KBM-7 (cell line): ENCODE measurements around the gene BPNT1.
"Not testable (repeated sequence)": the region's sequence is repeated elsewhere in the genome, so short reads cannot be mapped to it uniquely, and the experiment has no call there.

ENCODE experiments used
- DNase-seq: peaks from one replicate; pipeline ENCODE4 v3.0.0-alpha.2; 2015
- in situ Hi-C: fragments of 300-500 bp; cut with MboI; formaldehyde crosslinking; loops from 2 replicates; pipeline ENCODE4 v1.14.3; 2020; ENCODE audit warnings: low sequenced_read_pairs, low pct_unique_long_range_greater_than_20kb, mixed read lengths

The BPNT1 gene

DNA sequence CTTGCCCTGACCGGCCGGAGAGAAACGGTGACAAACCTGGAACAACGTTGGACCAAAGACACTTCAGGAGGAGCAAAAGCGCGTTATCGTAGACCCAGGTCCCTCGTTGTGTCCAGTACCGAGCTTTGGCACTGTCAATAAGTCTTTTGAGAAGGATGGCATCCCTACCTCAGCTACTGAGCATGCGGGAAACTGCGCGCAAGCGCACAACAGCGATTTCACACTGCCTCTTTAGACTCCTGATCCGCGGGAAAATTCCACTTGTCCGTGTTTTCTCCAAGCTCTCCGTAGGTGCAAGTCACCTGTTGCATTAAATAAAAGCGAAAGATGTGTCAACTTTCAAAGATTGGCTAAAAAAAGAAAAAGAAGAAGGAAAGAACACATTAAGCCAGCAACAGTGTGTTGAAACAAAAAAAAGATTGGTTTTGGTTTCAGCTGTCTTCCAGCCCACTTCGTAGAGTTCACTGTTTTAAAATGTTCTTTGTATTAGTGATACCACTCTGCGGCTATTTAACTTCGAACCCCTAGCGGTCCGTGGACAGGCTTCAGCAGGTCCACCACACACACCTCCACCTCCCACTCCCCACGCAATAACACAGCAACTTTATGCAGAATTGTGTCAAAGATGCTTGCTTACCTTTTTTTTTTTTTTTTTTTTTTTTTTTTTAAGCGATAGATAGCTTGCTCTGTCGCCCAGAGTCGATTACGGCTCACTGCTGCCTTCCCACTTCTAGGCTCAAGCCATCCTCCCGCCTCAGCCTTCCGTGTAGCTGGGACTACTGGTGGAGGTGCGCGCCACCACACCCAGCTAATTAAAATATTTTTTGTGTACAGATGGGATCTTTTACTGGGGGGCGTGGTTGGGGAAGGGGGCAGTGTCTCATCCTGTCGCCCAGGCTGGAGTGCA, at the start of gene BPNT1:
Gene BPNT1, minus strand, starts transcription at position 139 of the 907 bp plus-strand sequence. CDS start 9,942 bp downstream, outside the sequence.
- in situ Hi-C loops: no loop called here
- peak; percentile 94 for DNase-seq

DNA sequence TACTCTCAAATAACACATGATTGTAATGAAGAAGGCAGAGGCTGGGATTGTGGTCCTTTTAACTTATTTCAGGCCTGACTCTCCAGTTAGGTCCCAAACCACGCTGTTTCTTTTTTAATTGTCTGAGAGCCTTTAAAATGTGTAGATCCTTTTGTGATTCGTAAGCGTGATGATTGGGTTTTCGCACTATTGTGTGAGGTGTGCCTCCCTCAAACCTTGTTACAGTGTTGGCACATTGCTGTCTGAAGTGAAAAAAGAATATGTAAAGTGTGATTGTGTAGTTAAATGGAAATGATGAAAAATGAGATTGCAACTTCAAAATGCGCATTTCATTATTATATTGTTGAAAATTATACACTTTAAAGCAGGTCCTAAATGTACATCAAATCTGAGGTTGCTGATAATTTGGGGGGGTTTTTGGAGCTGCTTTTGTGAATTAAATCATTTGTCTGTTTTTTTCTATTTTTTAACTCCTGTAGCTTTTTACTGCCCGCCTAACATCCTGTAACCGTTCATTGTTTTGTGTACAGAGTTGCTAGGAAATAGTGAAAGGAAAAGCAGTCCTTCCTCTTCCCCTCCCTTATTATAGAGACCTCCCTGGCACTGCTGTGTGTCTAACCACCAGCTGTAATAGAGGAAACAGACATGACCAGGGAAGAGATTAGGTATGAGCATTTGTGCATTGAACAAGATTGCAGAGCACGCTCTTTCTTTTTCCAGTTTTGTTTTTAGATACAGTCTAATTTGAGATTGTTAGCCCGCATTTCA, 47.6 kb upstream of the BPNT1 start:
- peak; percentile 82 for DNase-seq
- in situ Hi-C loops: no loop called here

- in situ Hi-C loops: no loop called here
- DNase-seq: no peak
Observed at GRCh38 chr1:220135755-220136154, 46.2 kb upstream of the BPNT1 start.

DNA sequence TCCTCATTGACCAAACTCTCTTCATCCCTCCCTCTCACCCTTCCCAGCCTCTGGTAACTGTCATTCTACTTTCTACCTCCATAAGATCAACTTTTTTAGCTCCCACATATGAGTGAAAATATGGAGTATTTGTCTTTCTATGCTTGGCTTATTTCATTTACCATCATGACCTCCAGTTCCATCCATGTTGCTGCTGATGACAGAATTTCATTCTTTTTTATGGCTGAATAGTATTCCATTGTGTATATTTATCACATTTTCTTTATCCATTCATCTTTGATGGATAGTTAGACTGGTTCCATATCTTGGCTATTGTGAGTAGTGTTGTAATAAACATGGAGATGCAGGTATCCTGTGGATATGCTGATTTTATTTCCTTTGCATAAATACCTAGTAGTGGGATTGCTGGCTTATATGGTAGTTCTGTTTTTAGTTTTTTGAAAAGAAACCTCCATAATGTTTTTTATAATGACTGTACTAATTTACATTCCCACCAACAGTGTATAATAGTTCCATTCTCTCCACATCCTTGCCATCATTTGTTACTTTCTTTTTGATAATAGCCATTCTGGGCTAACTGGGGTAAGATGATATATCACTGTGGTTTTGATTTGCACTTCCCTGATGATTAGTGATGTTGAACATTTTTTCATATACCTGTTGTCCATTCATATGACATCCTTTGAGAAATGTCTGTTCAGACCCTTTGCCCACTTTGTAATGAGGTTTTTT, 40.1 kb upstream of the BPNT1 start:
- in situ Hi-C loops: no loop called here
- DNase-seq: no peak

- in situ Hi-C loops: no loop called here
- no peak for DNase-seq
Observed at GRCh38 chr1:220127076-220127475, 37.5 kb upstream of the BPNT1 start.

GRCh38 chr1:220124542-220124941, 35.0 kb upstream of the BPNT1 start:
- in situ Hi-C loops: no loop called here
- DNase-seq: peak; percentile 32

DNA sequence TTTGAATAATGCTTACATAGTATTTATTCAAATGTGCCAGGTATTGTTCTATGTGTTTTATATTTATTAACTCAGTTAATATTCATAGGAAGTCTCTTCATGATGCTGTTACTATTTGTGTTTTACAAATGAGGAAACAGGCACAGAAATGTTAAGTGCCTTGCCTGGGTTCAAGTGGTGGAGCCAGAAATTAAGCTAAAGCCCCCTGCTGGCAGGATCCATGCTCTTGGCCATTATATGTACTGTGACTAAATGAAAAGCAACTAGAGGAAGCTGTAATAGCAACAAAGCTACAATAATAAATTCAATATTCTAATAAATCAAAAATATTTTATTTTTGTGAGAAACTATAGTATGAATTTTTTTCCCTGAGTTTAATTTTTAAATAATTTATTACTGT, 34.3 kb upstream of the BPNT1 start:
- peak; percentile 31 for DNase-seq
- in situ Hi-C loops: no loop called here

DNA sequence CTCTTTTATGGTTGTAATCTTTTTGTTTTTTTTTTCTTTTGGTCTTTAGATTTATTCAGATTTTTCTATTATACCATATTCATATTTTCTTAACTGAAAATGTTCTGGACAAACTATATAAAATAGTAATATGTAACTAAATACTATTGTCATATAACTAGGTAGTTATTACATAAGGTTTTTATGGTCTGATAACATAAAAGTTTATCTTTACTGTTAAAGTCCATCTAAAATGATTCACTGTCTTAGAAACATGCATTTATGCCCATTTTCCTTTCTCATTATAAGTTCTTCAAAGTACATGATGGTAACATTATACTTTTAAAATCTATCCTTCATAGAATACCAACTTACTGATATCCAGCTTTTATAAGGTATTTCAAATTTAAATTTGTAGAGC, 33.5 kb upstream of the BPNT1 start:
- in situ Hi-C loops: no loop called here
- no peak for DNase-seq

DNA sequence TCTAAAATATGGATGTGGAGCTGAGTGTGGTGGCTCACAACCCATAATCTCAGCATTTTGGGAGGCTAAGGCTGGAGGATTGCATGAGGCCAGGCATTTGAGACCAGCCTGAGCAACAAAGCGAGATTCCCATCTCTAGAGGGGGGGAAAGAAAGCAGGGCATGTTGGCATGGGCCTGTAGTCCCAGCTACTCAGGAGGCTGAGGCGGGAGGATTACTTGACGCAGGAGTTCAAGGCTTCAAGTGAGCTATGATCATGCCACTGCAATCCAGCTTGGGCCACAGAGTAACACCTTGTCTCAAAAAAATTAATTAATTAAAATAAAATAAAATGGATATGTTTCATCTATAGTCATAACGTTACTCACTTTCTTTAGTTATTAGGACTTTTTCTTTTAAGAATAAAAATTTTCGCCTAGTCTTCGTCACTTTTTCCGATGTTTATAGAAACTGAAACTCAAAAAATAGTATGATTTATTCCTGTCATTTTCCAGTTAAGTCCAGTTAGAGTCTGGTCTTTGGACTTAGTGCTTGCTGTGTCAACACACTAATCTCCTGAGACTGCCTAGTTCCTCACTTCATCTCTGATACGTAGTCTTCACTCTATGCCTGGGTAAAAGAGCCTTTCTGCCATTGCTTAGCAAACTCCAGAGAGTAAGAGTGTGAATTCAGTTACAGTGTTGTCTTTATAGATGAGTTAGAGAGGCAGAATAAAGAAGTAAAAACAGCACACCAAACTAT, 32.4 kb upstream of the BPNT1 start:
- no peak for DNase-seq

GRCh38 chr1:220119043-220119512, 29.5 kb upstream of the BPNT1 start:
- DNase-seq: no peak
- in situ Hi-C loops: no loop called here

More for the DNA sequence above, 32.4 kb upstream of the BPNT1 start:
- in situ Hi-C loops: no loop called here

DNA sequence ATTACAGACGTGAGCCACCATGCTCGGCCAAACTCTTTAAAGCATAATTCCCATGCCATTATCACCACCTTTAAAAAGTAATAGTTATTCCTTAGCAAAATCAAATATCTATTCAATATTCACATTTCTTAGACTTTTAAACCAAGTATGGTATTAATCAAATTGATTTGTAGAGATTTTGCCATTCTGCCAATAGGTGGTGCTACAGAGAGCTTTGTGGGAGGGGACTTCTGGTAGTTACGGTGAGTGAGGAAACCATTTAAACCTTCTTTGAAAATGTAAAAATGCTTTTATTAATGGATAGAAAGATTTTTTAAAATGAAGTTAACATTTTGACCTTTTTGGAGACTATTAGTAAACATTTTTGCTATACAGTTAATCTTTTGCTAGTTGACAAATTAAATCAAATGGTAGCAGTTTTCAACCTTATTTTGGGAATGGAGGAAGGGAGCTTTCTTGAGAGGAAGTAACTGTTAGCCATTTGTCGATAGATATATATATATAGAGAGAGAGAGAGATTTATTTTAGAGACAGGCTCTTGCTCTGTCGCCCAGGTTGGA, 23.6 kb upstream of the BPNT1 start:
- DNase-seq: peak; percentile 30
- in situ Hi-C loops: no loop called here

DNA sequence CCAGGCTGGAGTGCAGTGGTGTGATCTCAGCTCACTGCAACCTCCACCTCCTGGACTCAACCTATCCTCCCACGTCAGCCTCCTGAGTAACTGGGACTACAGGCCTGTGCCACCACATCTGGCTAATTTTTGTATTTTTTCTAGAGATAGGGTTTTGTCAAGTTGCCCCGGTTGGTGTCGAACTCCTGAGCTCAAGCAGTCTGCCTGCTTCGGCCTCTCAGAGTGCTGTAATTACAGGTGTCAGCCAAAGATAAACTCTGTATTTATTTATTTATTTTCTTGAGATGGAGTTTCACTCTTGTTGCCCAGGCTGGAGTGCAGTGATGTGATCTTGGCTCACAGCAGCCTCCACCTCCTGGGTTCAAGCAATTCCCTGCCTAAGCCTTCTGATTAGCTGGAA, 23.0 kb upstream of the BPNT1 start:
- DNase-seq, in situ Hi-C loops: not testable (repeated sequence)

GRCh38 chr1:220110473-220110872, 20.9 kb upstream of the BPNT1 start:
- DNase-seq, in situ Hi-C loops: not testable (repeated sequence)

- in situ Hi-C loops: no loop called here
- no peak for DNase-seq
Observed at GRCh38 chr1:220099826-220100225, 10.2 kb upstream of the BPNT1 start.

DNA sequence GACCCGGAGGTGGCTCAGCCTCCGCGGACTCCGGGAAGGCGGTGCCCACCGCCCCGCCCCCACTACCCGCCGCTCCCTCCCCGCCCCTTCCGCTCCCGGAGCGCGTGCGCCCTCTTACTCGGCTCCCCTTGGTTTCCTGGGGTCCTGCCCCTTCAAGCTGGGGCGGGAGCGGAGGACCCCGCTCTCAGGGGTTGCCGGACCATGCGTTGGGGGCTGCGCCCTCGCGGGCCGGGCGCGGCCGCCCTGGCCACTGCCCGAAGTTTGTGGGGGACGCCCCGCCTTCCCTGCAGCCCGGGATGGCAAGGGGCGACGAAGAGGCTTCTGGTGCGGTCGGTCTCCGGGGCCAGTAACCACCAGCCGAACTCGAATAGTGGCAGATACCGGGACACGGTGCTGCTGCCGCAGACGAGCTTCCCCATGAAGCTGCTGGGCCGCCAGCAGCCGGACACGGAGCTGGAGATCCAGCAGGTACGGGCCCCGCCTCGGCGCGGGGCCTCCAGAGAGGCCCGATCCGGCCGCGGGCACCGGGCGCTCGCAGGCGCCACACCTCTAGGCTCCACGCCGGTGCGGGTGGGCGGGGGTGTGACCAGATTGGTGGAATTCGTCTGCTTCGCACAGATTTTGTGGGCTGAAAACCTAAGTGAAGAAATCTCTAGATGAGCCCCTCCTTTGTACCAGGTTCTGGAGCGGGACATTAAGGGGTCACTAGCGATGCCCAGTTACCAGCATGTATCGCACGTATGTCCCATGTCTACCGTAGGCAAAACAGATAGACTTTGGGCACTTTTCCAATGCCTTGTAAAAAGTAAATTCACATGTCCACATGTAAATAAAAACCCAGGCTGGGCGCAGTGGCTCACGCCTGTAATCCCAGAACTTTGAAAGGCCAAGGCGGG, 4.7 kb upstream of the BPNT1 start, which contains the start of gene IARS2:
Gene IARS2, plus strand, starts transcription at position 117 of the 896 bp plus-strand sequence. Its CDS starts 85 bp downstream, at position 202.
- peak; percentile 76 for DNase-seq
- in situ Hi-C loops: no loop called here

DNA sequence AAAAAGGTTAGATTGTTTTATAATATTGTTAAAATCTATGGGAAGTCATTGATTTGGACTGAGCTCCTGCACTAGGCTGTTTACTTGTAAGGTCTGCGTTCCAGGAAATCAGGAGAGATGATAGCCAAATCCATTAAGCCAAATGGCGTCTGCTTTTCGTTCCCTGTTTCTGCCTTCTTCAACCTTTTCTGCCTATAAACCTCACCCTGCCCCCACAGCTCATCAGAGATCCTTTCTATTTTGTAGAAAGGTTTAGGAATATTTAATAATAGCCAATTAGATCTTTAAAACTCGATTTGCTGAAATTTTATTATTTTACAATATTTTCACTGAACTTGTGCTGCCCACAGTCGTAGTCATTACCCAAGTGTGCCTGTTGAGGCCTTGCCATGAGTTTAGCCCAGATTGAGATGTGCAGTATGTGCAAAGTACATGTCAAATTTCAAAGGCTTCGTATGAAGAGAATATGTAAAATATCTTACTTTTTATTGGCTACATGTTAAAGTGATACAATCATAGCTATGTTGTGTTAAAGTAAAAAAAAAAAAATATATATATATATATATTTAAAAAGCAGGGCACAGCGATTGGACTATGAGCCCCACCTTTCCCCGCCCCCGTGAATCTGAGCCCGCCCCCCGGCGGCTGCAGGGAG, 3.9 kb upstream of the BPNT1 start:
- in situ Hi-C loops: no loop called here

GRCh38 chr1:220092694-220093093, 3.1 kb upstream of the BPNT1 start:
- DNase-seq: no peak
- in situ Hi-C loops: no loop called here

More for the DNA sequence above, 3.9 kb upstream of the BPNT1 start:
- no peak for DNase-seq
